K562 (cell line): ENCODE measurements around the gene SUSD3. TPM values are rescaled to one million over a fixed set of nuclear protein-coding genes. Genes with fewer than 3 reads are reported as not detected.

Experiments used
- BRF2 ChIP-seq: IDR thresholded peaks from 3 replicates; pipeline ENCODE4 v1.6.1; 2011; ENCODE audit warnings: borderline replicate concordance, mild to moderate bottlenecking; ENCODE audit not compliant: insufficient read length, insufficient read depth
- CBX3 ChIP-seq, 2 experiments: IDR thresholded peaks; 1 replicate in 1 of 2; 2 replicates in 1 of 2; pipeline ENCODE4 v1.6.1; 2012; ENCODE audit warnings: inconsistent platforms in 2 of 2, low read length in 2 of 2, borderline replicate concordance in 1 of 2, control low read depth in 1 of 2
- CC2D1A ChIP-seq: fragments of 450-650 bp; IDR thresholded peaks from 2 replicates; pipeline ENCODE4 v1.6.1; 2017; ENCODE audit warnings: mild to moderate bottlenecking
- CREB3L1 ChIP-seq: fragments of 450-650 bp; IDR thresholded peaks from 2 replicates; pipeline ENCODE4 v1.6.1; 2014; ENCODE audit warnings: low read depth, mild to moderate bottlenecking, moderate library complexity, borderline replicate concordance
- CTBP1 ChIP-seq: fragments of 450-650 bp; IDR thresholded peaks from 2 replicates; pipeline ENCODE4 v1.6.1; 2016; ENCODE audit warnings: borderline replicate concordance
- DACH1 ChIP-seq: fragments of 450-650 bp; IDR thresholded peaks from 2 replicates; pipeline ENCODE4 v1.6.1; 2018; ENCODE audit not compliant: partially characterized antibody
- EWSR1 ChIP-seq: fragments of 450-650 bp; IDR thresholded peaks from 2 replicates; pipeline ENCODE4 v1.6.1; 2018; ENCODE audit warnings: borderline replicate concordance, mild to moderate bottlenecking, low read depth, moderate library complexity; ENCODE audit not compliant: partially characterized antibody
- FOXJ3 ChIP-seq: sonication (generic); formaldehyde crosslinking; IDR thresholded peaks from 2 replicates; pipeline ENCODE4 v1.4.0; 2020; ENCODE audit warnings: mild to moderate bottlenecking, missing genetic modification reagents
- FUS ChIP-seq: fragments of 200-400 bp; formaldehyde crosslinking; optimal IDR thresholded peaks from 2 replicates; pipeline ENCODE3; 2017; ENCODE audit warnings: low read depth, low read length
- HMGN3 ChIP-seq: IDR thresholded peaks from 2 replicates; pipeline ENCODE4 v1.6.1; 2011; ENCODE audit warnings: borderline replicate concordance, low read depth, mild to moderate bottlenecking, mixed read lengths, low read length; ENCODE audit not compliant: insufficient read length; ENCODE audit errors: extremely low read depth
- HOXB6 ChIP-seq: fragments of 250-450 bp; sonication (Bioruptor Pico); IDR thresholded peaks from 2 replicates; pipeline ENCODE4 v1.5.1; 2022; ENCODE audit warnings: mild to moderate bottlenecking, borderline replicate concordance
- ILK ChIP-seq: fragments of 450-650 bp; IDR thresholded peaks from 2 replicates; pipeline ENCODE4 v1.6.1; 2016; ENCODE audit warnings: missing genetic modification characterization, low read depth, mild to moderate bottlenecking, missing compliant biosample characterization, moderate library complexity, borderline replicate concordance
- MCM3 ChIP-seq: fragments of 450-650 bp; IDR thresholded peaks from 2 replicates; pipeline ENCODE4 v1.6.1; 2016
- MITF ChIP-seq: IDR thresholded peaks from 2 replicates; pipeline ENCODE4 v1.6.1; 2014; ENCODE audit warnings: antibody characterized with exemption
- TCF3 ChIP-seq: sonication (generic); formaldehyde crosslinking; IDR thresholded peaks from 2 replicates; pipeline ENCODE4 v1.4.0; 2020; ENCODE audit warnings: mild to moderate bottlenecking, missing genetic modification reagents
- YY1 ChIP-seq, 3 experiments: IDR thresholded peaks; 2 replicates each; pipeline ENCODE4 v1.6.1; 2011; ENCODE audit warnings: low read length in 2 of 3, mild to moderate bottlenecking in 2 of 3, moderate library complexity in 2 of 3, borderline replicate concordance in 1 of 3, control low read depth in 1 of 3, low read depth in 1 of 3; ENCODE audit not compliant: insufficient read depth in 3 of 3, insufficient replicate concordance in 2 of 3, control insufficient read depth in 1 of 3, insufficient read length in 1 of 3; ENCODE audit errors: extremely low read depth in 1 of 3
- ZEB2 ChIP-seq: fragments of 450-650 bp; IDR thresholded peaks from 2 replicates; pipeline ENCODE4 v1.6.1; 2016
- ZNF140 ChIP-seq: fragments of 250-450 bp; sonication (Bioruptor Pico); IDR thresholded peaks from 2 replicates; pipeline ENCODE4 v1.8.0; 2021; ENCODE audit warnings: moderate library complexity, mild to moderate bottlenecking, inconsistent platforms
- ZNF165 ChIP-seq: fragments of 250-450 bp; sonication (Bioruptor Pico); IDR thresholded peaks from 2 replicates; pipeline ENCODE4 v1.4.0; 2020; ENCODE audit warnings: borderline replicate concordance
- ZNF76 ChIP-seq: fragments of 250-450 bp; sonication (Bioruptor Pico); IDR thresholded peaks from 2 replicates; pipeline ENCODE4 v1.4.0; 2020; ENCODE audit warnings: mild to moderate bottlenecking, moderate library complexity, borderline replicate concordance
- ZNF780A ChIP-seq: fragments of 250-450 bp; sonication (Bioruptor Pico); IDR thresholded peaks from 2 replicates; pipeline ENCODE4 v1.5.0; 2021; ENCODE audit warnings: mild to moderate bottlenecking
- polyA plus RNA-seq, 8 experiments: library from polyadenylated mRNA; depleted of rRNA in 4 of 8; stranded (reverse) in 5 of 8; unstranded in 3 of 8; fragments of >200 nt; fragmentation: Nextera tagmentation in 2 of 8; fragmentation: Illumina TruSeq in 1 of 8; extraction: Ambion mirVana in 2 of 8; extraction: Trizol in 1 of 8; gene quantifications; 2 replicates each; pipeline versions ENCODE4 v1.2.1 to v1.2.3, GENCODE V29; 2011 to 2014; ENCODE audit warnings: inconsistent platforms in 1 of 8, missing spikeins in 1 of 8
- total RNA-seq, 7 experiments: library from RNA; depleted of rRNA in 6 of 7; stranded (reverse); fragments of >200 nt in 6 of 7; fragmentation: Illumina TruSeq in 2 of 7; extraction: Trizol in 2 of 7; gene quantifications; 2 replicates each; pipeline versions ENCODE4 v1.2.1 to v1.2.3, GENCODE V29; 2011 to 2021; ENCODE audit warnings: low replicate concordance in 1 of 7

SUSD3 gene
- total and polyA plus RNA-seq, 9 of the 15 experiments (the other 6 are each of a cell fraction or from before 2014, with no cell fraction given): 1.3 to 21.7 (median 11.4) TPM

GRCh38 chr9:93095205-93096130 lies 37.0 kb downstream of the SUSD3 start (continued):
- TF ChIP-seq HMGN3 (peak; percentile 71), BRF2 (no peak), MITF (no peak), TCF3 (CRISPR knock-in tag) (no peak), ZNF165 (CRISPR knock-in tag) (no peak), EWSR1 (no peak), CBX3 (IDR thresholded peaks at IDR 0.05; ENCODE audit: borderline replicate concordance in 1 of 2, low read length in 2 of 2) (no peak; a peak in 1 of 3 replicates), ZNF780A (CRISPR knock-in tag) (no peak), CC2D1A (no peak), ILK (no peak), FOXJ3 (no peak), ZNF76 (CRISPR knock-in tag) (peak; percentile 73; the same call in 1 of the 2 replicates), ZNF140 (no peak), CTBP1 (peak; percentile 90), FUS (no peak), HOXB6 (no peak), ZEB2 (no peak), YY1 (IDR thresholded peaks at IDR 0.05; ENCODE audit: borderline replicate concordance in 1 of 3, control insufficient read depth in 1 of 3, extremely low read depth in 1 of 3, insufficient read depth in 3 of 3, insufficient read length in 1 of 3, insufficient replicate concordance in 2 of 3, low read depth in 1 of 3, low read length in 2 of 3) (peak in 2 of 3 experiments; percentile 50 to 59), CREB3L1 (no peak), MCM3 (no peak), DACH1 (no peak)
